ENCODE measurements around the gene EFNA4. TPM values are rescaled to one million over a fixed set of nuclear protein-coding genes. Genes with fewer than 3 reads are reported as not detected.

The EFNA4 gene, protein sequence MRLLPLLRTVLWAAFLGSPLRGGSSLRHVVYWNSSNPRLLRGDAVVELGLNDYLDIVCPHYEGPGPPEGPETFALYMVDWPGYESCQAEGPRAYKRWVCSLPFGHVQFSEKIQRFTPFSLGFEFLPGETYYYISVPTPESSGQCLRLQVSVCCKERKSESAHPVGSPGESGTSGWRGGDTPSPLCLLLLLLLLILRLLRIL
- 20.3 and 21.7 TPM in 2 replicates for total RNA-seq (2014; rRNA removed; shearing (Covaris generic))

DNA sequence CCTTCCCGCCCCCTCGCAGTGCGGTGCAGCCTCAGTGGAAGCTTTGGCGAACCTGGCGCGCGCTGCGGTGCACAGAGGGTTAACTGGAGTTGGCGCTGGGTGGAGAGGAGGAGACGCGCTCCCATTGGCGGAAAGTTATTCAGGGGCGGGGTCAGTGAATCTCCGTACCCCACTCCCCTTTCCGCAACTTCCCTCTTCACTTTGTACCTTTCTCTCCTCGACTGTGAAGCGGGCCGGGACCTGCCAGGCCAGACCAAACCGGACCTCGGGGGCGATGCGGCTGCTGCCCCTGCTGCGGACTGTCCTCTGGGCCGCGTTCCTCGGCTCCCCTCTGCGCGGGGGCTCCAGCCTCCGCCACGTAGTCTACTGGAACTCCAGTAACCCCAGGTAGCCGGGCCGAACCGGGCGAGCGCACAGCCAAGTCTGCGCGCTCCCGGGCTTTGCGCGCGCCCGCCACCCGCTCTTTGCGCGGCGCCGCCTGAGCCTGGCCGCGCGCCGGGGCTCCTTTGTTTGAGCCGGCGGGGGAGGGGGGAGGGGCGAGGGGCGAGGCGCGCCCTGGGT, at the start of gene EFNA4:
EFNA4 (plus strand) TSS at position 191 of the 561 bp plus-strand sequence; CDS start at position 275, 84 bp downstream.
- DNase-seq (ENCODE audit: low spot score): peak; percentile 96

DNA sequence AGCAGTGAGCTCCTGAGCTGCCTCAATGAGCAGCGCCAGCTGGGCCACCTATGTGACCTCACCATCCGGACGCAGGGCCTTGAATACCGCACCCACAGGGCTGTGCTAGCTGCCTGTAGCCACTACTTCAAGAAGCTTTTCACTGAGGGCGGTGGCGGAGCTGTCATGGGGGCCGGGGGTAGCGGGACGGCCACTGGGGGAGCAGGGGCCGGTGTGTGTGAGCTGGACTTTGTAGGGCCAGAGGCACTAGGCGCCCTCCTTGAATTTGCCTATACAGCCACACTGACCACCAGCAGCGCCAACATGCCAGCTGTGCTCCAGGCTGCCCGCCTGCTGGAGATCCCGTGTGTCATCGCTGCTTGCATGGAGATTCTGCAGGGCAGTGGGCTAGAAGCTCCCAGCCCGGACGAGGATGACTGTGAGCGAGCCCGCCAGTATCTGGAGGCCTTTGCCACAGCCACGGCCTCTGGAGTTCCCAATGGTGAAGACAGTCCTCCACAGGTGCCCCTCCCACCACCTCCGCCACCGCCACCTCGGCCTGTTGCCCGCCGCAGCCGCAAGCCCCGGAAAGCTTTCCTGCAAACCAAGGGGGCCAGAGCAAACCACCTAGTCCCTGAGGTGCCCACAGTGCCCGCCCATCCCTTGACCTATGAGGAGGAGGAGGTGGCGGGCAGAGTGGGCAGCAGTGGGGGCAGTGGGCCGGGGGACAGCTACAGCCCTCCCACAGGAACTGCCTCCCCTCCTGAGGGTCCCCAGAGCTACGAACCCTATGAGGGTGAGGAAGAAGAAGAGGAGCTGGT, 48.6 kb upstream of the EFNA4 start:
- DNase-seq (ENCODE audit: low spot score): no peak

DNA sequence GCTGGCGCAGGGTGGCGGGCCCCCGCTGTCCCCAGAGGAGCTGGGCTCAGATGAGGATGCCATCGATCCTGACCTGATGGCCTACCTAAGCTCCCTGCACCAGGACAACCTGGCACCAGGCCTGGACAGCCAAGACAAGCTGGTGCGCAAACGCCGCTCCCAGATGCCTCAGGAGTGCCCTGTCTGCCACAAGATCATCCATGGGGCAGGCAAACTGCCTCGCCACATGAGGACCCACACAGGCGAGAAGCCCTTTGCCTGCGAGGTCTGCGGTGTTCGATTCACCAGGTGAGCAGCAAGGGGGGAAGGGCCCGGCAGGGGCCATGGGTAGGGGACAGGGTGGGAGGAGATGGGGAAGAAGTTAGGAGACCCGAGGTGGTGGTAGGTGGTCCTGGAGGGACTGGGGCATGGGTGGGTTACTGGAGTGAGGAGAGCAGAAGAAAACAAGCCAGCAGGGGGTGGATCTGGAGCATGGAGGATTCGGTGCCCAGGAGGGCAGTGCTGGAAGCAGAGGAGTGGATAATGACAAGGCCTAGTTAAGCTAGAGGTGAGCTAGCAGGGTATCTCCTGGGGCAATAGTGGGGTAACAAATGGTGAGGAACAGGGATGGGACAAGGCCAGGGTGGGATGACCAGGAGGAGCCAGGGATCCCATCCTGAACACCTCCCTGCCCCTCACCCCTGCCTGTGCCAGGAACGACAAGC, 47.9 kb upstream of the EFNA4 start:
- no peak for DNase-seq (ENCODE audit: low spot score)

DNA sequence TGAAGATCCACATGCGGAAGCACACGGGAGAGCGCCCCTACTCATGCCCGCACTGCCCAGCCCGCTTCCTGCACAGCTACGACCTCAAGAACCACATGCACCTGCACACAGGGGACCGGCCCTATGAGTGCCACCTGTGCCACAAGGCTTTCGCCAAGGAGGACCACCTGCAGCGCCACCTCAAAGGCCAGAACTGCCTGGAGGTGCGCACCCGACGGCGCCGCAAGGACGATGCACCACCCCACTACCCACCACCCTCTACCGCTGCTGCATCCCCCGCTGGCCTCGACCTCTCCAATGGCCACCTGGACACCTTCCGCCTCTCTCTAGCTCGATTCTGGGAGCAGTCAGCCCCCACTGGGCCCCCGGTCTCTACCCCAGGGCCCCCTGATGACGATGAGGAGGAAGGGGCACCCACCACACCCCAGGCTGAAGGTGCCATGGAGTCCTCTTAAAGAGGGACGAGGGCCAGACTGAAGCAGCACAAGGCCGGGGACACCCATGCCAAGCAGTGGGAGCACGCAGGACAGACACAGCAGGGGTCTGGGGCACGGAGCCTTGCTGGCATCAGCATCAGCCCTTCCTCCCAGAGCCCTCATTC, 47.2 kb upstream of the EFNA4 start:
- DNase-seq (ENCODE audit: low spot score): no peak

DNA sequence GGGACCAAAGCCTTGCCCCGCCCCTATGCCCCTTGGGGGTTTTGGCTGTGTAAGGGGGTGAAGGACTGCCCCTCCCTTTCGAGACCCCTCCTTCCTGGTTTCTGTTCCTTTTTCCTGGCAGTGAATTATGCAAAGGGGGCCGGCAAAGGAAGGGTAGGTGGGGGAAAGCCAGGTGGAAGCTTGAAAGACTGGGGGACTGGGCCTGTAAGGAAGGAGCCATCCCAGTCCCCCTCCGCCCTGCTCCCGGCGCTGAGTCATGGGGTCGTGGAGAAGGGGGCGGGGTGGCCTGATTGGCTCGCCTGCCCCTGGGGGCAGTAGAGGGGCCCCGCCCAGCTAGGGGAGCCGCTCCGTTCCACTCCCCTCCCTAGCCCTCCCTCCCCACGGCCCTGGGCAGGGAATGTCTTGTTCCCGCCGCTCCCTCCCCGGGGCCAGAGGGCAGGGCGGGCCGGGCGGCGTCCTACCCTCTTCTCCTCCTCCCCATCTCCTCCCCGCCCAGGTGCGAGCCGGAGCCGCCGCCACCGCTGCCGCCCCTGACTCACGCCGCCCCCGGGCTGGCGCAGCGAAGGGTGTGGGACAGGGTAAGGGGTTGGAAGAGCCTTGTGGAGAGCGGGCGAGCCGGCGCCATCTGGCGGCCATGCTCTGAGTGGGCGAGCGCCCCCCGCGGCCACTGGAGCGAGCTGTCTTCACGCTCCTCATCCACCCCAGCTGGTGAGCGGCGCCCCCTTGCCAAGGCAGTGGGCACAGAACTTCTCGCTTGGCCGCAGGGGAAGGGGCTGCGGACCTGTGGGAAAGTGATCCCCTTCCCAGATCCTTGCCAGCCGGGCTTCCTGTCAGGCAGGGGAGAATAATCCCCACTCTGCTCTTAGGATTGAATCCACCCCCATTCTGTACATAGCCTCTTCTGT, 46.2 kb upstream of the EFNA4 start:
- peak; percentile 92 for DNase-seq (ENCODE audit: low spot score)

GRCh38 chr1:155017946-155018316, 45.6 kb upstream of the EFNA4 start:
- DNase-seq (ENCODE audit: low spot score): no peak

DNA sequence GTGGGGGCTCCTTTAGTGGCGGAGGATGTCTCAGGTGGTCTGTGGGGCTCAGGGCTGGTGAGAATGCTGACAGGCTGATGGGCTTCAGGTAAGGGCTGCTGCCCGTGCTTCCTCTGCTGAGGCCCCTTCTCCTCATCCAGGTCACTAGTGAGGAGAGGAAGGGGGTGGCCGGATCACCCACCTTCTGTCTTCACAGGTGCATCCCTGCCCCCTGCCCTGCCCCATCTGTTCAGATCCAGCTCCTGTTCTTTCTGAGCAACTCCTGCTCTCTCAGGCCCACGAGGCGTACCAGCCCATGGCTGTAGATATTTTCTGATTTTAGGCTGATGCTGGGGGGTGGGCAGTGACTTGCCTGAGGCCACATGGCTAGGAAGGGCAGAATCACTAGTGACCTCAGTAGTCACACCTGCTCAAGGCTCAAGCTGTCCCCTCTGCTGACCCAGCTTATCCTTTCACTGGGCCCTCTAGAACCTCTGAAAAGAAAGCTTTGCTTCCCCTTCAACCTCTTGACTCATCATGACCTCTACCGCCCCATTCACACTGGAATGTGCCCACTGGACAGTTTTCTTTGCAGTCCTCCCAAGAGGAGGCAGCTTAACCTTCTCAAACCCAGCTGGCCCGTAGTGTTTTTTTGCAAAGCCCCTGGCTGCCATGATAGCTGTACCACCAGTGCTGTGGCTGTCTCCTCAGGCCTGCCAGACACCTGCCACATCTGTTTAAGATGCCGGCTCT, 44.8 kb upstream of the EFNA4 start:
- DNase-seq (ENCODE audit: low spot score): no peak

- DNase-seq (ENCODE audit: low spot score): no peak
Observed at GRCh38 chr1:155019377-155020245, 43.9 kb upstream of the EFNA4 start.

GRCh38 chr1:155022136-155022926, 41.2 kb upstream of the EFNA4 start:
- peak; percentile 52 for DNase-seq (ENCODE audit: low spot score)

DNA sequence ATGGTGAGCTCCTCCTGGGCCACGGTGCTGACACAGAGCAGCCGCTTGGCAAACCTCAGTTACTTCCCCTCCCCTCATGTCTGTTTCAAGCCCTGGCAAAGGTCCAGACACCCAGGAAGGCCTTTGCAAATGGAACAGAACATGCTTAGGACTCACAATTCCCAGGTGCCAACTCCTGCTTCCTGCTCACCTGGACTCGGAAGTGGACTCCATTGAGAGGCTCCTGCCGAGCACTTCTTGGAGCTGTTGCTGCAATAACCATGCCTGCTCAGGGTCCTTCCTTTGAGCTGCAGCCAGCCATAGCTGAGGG, 40.7 kb upstream of the EFNA4 start:
- DNase-seq (ENCODE audit: low spot score): no peak

- DNase-seq (ENCODE audit: low spot score): no peak
Observed at GRCh38 chr1:155023627-155024026, 39.9 kb upstream of the EFNA4 start.

- no peak for DNase-seq (ENCODE audit: low spot score)
Observed at GRCh38 chr1:155024315-155024714, 39.2 kb upstream of the EFNA4 start.

DNA sequence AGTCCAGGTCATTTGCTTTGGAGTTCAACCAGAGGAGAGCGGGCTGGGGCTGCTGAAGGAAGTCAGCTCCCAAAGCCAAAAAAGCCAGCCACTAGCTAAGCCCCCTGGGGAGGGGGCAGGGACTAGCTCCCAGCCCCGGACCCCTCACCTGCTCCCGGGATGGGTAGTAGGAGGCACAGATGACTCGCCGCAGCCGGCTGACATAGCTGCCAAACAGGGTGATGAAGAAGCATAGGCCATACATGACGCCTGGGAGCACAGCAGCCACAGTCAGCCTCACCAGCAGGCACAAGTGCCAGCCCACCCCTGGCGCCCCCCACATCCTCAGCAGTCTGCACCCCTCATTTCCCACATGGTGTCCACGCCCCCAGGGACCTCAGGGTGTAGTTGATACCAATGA, 37.4 kb upstream of the EFNA4 start:
- no peak for DNase-seq (ENCODE audit: low spot score)

DNA sequence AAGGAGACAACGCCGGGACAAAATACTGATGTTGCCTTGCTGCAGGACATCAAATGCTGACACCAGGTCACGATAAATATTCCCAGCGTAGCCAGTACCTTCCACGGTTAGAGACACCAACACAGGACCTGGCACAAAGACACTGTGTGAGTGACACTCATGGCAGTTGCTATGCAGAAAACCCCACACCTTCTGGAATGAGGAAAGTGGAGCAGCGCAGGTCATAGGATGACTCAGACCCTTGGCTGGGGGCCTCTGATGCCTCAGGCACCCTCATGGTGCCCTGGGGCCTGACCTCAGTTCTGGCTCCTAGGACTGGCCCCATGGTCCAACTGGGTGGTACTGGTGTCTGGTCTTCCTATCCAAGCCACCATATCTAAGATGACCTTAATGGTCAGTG, 37.0 kb upstream of the EFNA4 start:
- peak; percentile 56 for DNase-seq (ENCODE audit: low spot score)

GRCh38 chr1:155029513-155030242, 33.9 kb upstream of the EFNA4 start:
- no peak for DNase-seq (ENCODE audit: low spot score)

- no peak for DNase-seq (ENCODE audit: low spot score)
Observed at GRCh38 chr1:155030243-155030795, 33.2 kb upstream of the EFNA4 start.

DNA sequence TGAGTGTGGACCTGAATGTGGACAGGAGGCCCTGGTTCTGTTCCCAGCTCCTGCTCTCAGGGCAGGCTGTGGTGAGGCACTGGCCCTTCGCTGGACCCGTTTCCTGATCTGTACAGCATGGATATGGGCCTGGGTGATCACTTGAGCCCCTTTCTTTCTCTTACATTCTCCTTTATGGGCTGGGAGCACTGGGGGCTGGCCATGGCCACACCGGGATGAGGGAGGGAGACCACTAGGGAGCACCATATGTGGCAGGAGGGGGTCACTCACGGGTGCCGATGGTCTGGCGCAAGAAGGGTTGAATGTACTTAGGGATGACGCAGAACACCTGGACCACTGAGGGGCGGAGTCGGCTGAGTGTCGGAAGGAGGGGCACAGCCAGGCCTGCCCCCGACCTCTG, 32.6 kb upstream of the EFNA4 start:
- DNase-seq (ENCODE audit: low spot score): no peak

- DNase-seq (ENCODE audit: low spot score): no peak
Observed at GRCh38 chr1:155032886-155033285, 30.7 kb upstream of the EFNA4 start.
